SU-DHL-6 (cell line): Measurements from ENCODE around the gene ATP6V0C.

ENCODE experiments used
- CTCF ChIP-seq: fragments of 200-600 bp; sonication (generic); IDR thresholded peaks from one replicate; pipeline ENCODE4 v1.5.1; 2017; ENCODE audit warnings: antibody characterized with exemption, mild to moderate bottlenecking, low read length, moderate library complexity; ENCODE audit not compliant: insufficient read depth, poor library complexity, severe bottlenecking
- EZH2phosphoT487 ChIP-seq: fragments of 200-600 bp; sonication (generic), shearing (Covaris generic); conservative IDR thresholded peaks from 2 replicates; pipeline ENCODE4 v1.6.1; 2018; ENCODE audit warnings: mild to moderate bottlenecking, antibody characterized with exemption, low read length, moderate library complexity, mixed read lengths

- TF ChIP-seq EZH2phosphoT487 (no peak), CTCF (no peak)
Measured at GRCh38 chr16:2498531-2499253, 15.1 kb upstream of the ATP6V0C start.
